ENCODE data around the gene AKAP13.

GRCh38 chr15:85642693-85643066 lies 262.3 kb downstream of the AKAP13 start:
- TF ChIP-seq GATA3 (IDR thresholded peaks at IDR 0.05; ENCODE audit: low read depth, low read length) (no peak), GATA2 (IDR thresholded peaks at IDR 0.05; ENCODE audit: low read depth, low read length) (no peak)
